AG09309 (cell line): Measurements from ENCODE around the gene OR6B1.
"Not testable (repeated sequence)": the region's sequence is repeated elsewhere in the genome, so short reads cannot be mapped to it uniquely, and the experiment has no call there.

Experiments used
- DNase-seq: peaks from one replicate; pipeline ENCODE4 v3.0.0-alpha.2; 2010; ENCODE audit warnings: low read depth
- H3K4me3 ChIP-seq: 2 replicates; pipeline ENCODE4 v1.5.1; 2011; ENCODE audit warnings: mild to moderate bottlenecking, low read depth, low read length, moderate library complexity; ENCODE audit not compliant: control insufficient read depth
- CTCF ChIP-seq: IDR thresholded peaks from 2 replicates; pipeline ENCODE4 v1.5.1; 2011; ENCODE audit warnings: mild to moderate bottlenecking, low read depth, low read length, inconsistent platforms; ENCODE audit not compliant: insufficient read depth, control insufficient read depth; ENCODE audit errors: missing control alignments

Gene OR6B1

GRCh38 chr7:143993924-143994323 is 6.2 kb upstream of the OR6B1 start:
- no peak overlapping the region for H3K4me3 ChIP-seq

GRCh38 chr7:144001543-144001942 is 1.4 kb downstream of the OR6B1 start:
- TF ChIP-seq CTCF, result no peak
- no peak overlapping the region for H3K4me3 ChIP-seq
- no peak for DNase-seq

More at GRCh38 chr7:143993924-143994323, 6.2 kb upstream of the OR6B1 start:
- no peak for TF ChIP-seq CTCF
- no peak for DNase-seq

GRCh38 chr7:144004703-144005102 is 4.6 kb downstream of the OR6B1 start:
- DNase-seq, result no peak
- TF ChIP-seq CTCF, result no peak
- H3K4me3 ChIP-seq, result no peak overlapping the region

GRCh38 chr7:144006029-144006691 is 6.0 kb downstream of the OR6B1 start:
- no peak for TF ChIP-seq CTCF
- H3K4me3 ChIP-seq, result no peak overlapping the region
- DNase-seq, result no peak

- DNase-seq, result no peak
- H3K4me3 ChIP-seq, result no peak overlapping the region
- TF ChIP-seq CTCF, result no peak
These were observed 6.5 kb downstream of the OR6B1 start for GRCh38 chr7:144006692-144007042.

GRCh38 chr7:144009361-144009760 is 9.2 kb downstream of the OR6B1 start:
- TF ChIP-seq CTCF, result no peak
- DNase-seq, result no peak
- H3K4me3 ChIP-seq, result no peak overlapping the region

- not testable (repeated sequence) for H3K4me3 ChIP-seq, DNase-seq
These were observed 9.9 kb downstream of the OR6B1 start for GRCh38 chr7:144010061-144010460.

- DNase-seq, H3K4me3 ChIP-seq: not testable (repeated sequence)
These were observed 10.7 kb downstream of the OR6B1 start for GRCh38 chr7:144010821-144011220.
